GM12891 (cell line): ENCODE data around the gene HAPLN2.

Source experiments
- POLR2A ChIP-seq: IDR thresholded peaks from 2 replicates; pipeline ENCODE4 v1.6.1; 2011; ENCODE audit warnings: low read depth, low read length, control low read depth
- POLR2AphosphoS5 ChIP-seq: IDR thresholded peaks from 2 replicates; pipeline ENCODE4 v1.6.1; 2011; ENCODE audit warnings: low read depth, low read length, control low read depth
- TAF1 ChIP-seq: IDR thresholded peaks from 2 replicates; pipeline ENCODE4 v1.6.1; 2011; ENCODE audit warnings: low read depth, low read length, control low read depth

DNA sequence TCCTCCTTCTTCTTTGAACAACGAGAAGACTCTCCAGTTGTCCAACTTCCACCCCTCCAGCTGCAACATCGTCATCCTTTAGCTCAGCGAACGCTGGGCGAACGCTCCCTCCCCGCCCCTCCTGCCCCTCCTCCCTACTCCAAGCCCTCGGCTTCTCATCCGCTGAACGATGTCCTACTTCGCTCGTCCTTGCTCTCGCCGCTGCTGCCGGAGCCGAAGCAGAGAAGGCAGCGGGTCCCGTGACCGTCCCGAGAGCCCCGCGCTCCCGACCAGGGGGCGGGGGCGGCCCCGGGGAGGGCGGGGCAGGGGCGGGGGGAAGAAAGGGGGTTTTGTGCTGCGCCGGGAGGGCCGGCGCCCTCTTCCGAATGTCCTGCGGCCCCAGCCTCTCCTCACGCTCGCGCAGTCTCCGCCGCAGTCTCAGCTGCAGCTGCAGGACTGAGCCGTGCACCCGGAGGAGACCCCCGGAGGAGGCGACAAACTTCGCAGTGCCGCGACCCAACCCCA, 22.6 kb downstream of the HAPLN2 start, which contains the start of gene BCAN:
- TF ChIP-seq POLR2A (no peak), POLR2AphosphoS5 (no peak), TAF1 (no peak)
